ENCODE results near the gene FGF22. TPM values are rescaled to one million over a fixed set of nuclear protein-coding genes. Genes with fewer than 3 reads are reported as not detected.
A peak's percentile ranks its signal among the peaks of the same experiment; 100 is the strongest.

Gene FGF22
- total and polyA plus RNA-seq, 4 donors, result 0.10 to 0.85 (median 0.34) TPM

- TF ChIP-seq CTCF (IDR thresholded peaks at IDR 0.05; ENCODE audit: control extremely low read depth, extremely low read depth), result no peak
- DNase-seq, result no peak
- Histone ChIP-seq H3K27ac (ENCODE audit: low read depth in 1 of 2, low read length in 1 of 2) (peak overlapping the region; percentile 11 to 26), H3K27me3 (ENCODE audit: control insufficient read depth in 3 of 3, insufficient read depth in 3 of 3, low read length in 2 of 3) (no peaks in the 10 kb centered on the region), H3K36me3 (ENCODE audit: control insufficient read depth in 4 of 4, insufficient read depth in 4 of 4, low read length in 4 of 4) (peaks cover 0 to 14% (median 0%) of the 10 kb centered on the region in 4 donors), H3K4me3 (no peak overlapping the region), H3K9ac (ENCODE audit: insufficient read depth in 1 of 2, low read length in 2 of 2) (no peak overlapping the region), H3K9me3 (ENCODE audit: control insufficient read depth in 4 of 4, insufficient read depth in 3 of 4, low read length in 3 of 4) (no peaks in the 10 kb centered on the region), H3K4me1 (ENCODE audit: control insufficient read depth in 5 of 5, insufficient read depth in 5 of 5, low read length in 5 of 5) (peaks cover 0 to 41% (median 10%) of the 10 kb centered on the region in 5 donors)
- WGBS, 2 donors, result 69 to 72% methylated on average over 44 to 50 of the region's 50 CpGs
- no peak for ATAC-seq (ENCODE audit: insufficient read depth, low FRiP score)
These were observed 19.5 kb downstream of the FGF22 start for GRCh38 chr19:658916-659839.

- H3K4me1 ChIP-seq (ENCODE audit: control insufficient read depth in 5 of 5, insufficient read depth in 5 of 5, low read length in 5 of 5), result peaks cover 0 to 43% (median 10%) of the 10 kb centered on the region in 5 donors
- no peaks in the 10 kb centered on the region for H3K9me3 ChIP-seq (ENCODE audit: control insufficient read depth in 4 of 4, insufficient read depth in 3 of 4, low read length in 3 of 4)
- 30 to 35% methylated on average over 18 to 20 of the region's 20 CpGs for WGBS, 2 donors
- peak overlapping the region; percentile 21 to 42 for H3K27ac ChIP-seq (ENCODE audit: low read depth in 1 of 2, low read length in 1 of 2)
- ATAC-seq (ENCODE audit: insufficient read depth, low FRiP score) (no peak), DNase-seq (no peak)
- H3K36me3 ChIP-seq (ENCODE audit: control insufficient read depth in 4 of 4, insufficient read depth in 4 of 4, low read length in 4 of 4), result peaks cover 0 to 8% (median 0%) of the 10 kb centered on the region in 4 donors
- TF ChIP-seq CTCF (IDR thresholded peaks at IDR 0.05; ENCODE audit: control extremely low read depth, extremely low read depth), result no peak
- H3K4me3 ChIP-seq, result peak overlapping the region; percentile 50
- H3K9ac ChIP-seq (ENCODE audit: insufficient read depth in 1 of 2, low read length in 2 of 2), result peak overlapping the region in 1 of 2 donors; percentile 32
- no peaks in the 10 kb centered on the region for H3K27me3 ChIP-seq (ENCODE audit: control insufficient read depth in 3 of 3, insufficient read depth in 3 of 3, low read length in 2 of 3)
These were observed 21.2 kb downstream of the FGF22 start for GRCh38 chr19:660793-661426.

- 7 to 10% methylated on average over 30 to 31 of the region's 31 CpGs for WGBS, 2 donors
- no peak for DNase-seq
- Histone ChIP-seq H3K27me3 (ENCODE audit: control insufficient read depth in 3 of 3, insufficient read depth in 3 of 3, low read length in 2 of 3) (no peaks in the 10 kb centered on the region), H3K4me3 (peak overlapping the region; percentile 94), H3K36me3 (ENCODE audit: control insufficient read depth in 4 of 4, insufficient read depth in 4 of 4, low read length in 4 of 4) (peaks cover 0 to 8% (median 0%) of the 10 kb centered on the region in 4 donors), H3K4me1 (ENCODE audit: control insufficient read depth in 5 of 5, insufficient read depth in 5 of 5, low read length in 5 of 5) (peaks cover 0 to 43% (median 10%) of the 10 kb centered on the region in 5 donors), H3K9me3 (ENCODE audit: control insufficient read depth in 4 of 4, insufficient read depth in 3 of 4, low read length in 3 of 4) (no peaks in the 10 kb centered on the region), H3K27ac (ENCODE audit: low read depth in 1 of 2, low read length in 1 of 2) (peak overlapping the region; percentile 42 to 74), H3K9ac (ENCODE audit: insufficient read depth in 1 of 2, low read length in 2 of 2) (peak overlapping the region; percentile 56 to 67)
- TF ChIP-seq CTCF (IDR thresholded peaks at IDR 0.05; ENCODE audit: control extremely low read depth, extremely low read depth), result no peak
- ATAC-seq (ENCODE audit: insufficient read depth, low FRiP score), result no peak
These were observed 21.9 kb downstream of the FGF22 start for GRCh38 chr19:661427-662196.

Measured in lung (tissue), 12 donors.